GM12878 (cell line): Measurements from ENCODE around the gene CBLB. TPM values are rescaled to one million over a fixed set of nuclear protein-coding genes. Genes with fewer than 3 reads are reported as not detected.
A peak's percentile ranks its signal among the peaks of the same experiment; 100 is the strongest.

ENCODE experiments used
- ATAC-seq: fragments of 200-7000 bp; cut with Tn5 transposase; 3 replicates; pipeline ENCODE4 v1.9.1; 2020; ENCODE audit warnings: mild to moderate bottlenecking, moderate library complexity
- BruUV-seq: library from RNA; stranded (reverse); fragments of 400-500 nt; replicated peaks from 2 replicates; lab custom pipeline; 2021; lab: Mats Ljungman, UMichigan
- CTCF ChIA-PET: fragments of 300-600 bp; sonication (Branson Sonifier 250); formaldehyde crosslinking; extraction: SDS; loops from one replicate; lab custom pipeline; 2021; ENCODE audit warnings: inconsistent platforms; lab: Yijun Ruan, JAX
- POLR2A ChIA-PET: fragments of 350-600 bp; formaldehyde crosslinking; extraction: SDS; loops from one replicate; lab custom pipeline; 2021; ENCODE audit warnings: inconsistent platforms; lab: Charles Lee
- RAD21 ChIA-PET: fragments of 300-600 bp; sonication (Branson Sonifier 250); formaldehyde crosslinking; loops from one replicate; lab custom pipeline; 2023; ENCODE audit warnings: antibody characterized with exemption; ENCODE audit not compliant: unreplicated experiment; lab: Charles Lee
- SMC1A ChIA-PET: fragments of 300-600 bp; sonication (Branson Sonifier 250); formaldehyde crosslinking; loops from one replicate; lab custom pipeline; 2023; ENCODE audit not compliant: unreplicated experiment, uncharacterized antibody; lab: Charles Lee
- DNase-seq: peaks from one replicate; pipeline ENCODE4 v3.0.0-alpha.2; 2011; ENCODE audit warnings: low read depth, low spot score
- FAIRE-seq: peaks from 3 replicates; lab custom pipeline; 2011; peaks lifted over from hg19 to GRCh38; lab: Jason Lieb, UNC
- H2AFZ ChIP-seq: 2 replicates; pipeline ENCODE4 v1.6.0; 2011; ENCODE audit warnings: low read depth, low read length, control low read depth; ENCODE audit not compliant: control insufficient read depth
- H3K27ac ChIP-seq: 2 replicates; pipeline ENCODE4 v1.5.1; 2011; ENCODE audit warnings: control low read depth; ENCODE audit not compliant: control insufficient read depth, insufficient read depth
- H3K27me3 ChIP-seq, 2 experiments: replicated peaks in 1 of 2; 2 replicates each; pipeline versions ENCODE4 v1.6.0 to v1.6.1; 2011; ENCODE audit warnings: low read length in 1 of 2; ENCODE audit not compliant: control insufficient read depth in 2 of 2, insufficient read depth in 2 of 2
- H3K36me3 ChIP-seq, 2 experiments: 2 replicates each; pipeline ENCODE4 v1.5.1; 2011; ENCODE audit warnings: low read length in 1 of 2; ENCODE audit not compliant: control insufficient read depth in 2 of 2, insufficient read depth in 2 of 2
- H3K4me1 ChIP-seq: 2 replicates; pipeline ENCODE4 v1.6.1; 2011; ENCODE audit warnings: mild to moderate bottlenecking, low read length, moderate library complexity, mixed read lengths; ENCODE audit not compliant: control insufficient read depth, insufficient read depth
- H3K4me2 ChIP-seq: 2 replicates; pipeline ENCODE4 v1.6.0; 2011; ENCODE audit warnings: control low read depth; ENCODE audit not compliant: control insufficient read depth, insufficient read depth
- H3K4me3 ChIP-seq: fragments of 200-600 bp; sonication (generic); 2 replicates; pipeline ENCODE4 v1.5.1; 2016
- H3K79me2 ChIP-seq: 2 replicates; pipeline ENCODE4 v1.6.0; 2011; ENCODE audit warnings: low read length; ENCODE audit not compliant: control insufficient read depth, insufficient read depth
- H3K9ac ChIP-seq: 2 replicates; pipeline ENCODE4 v1.8.0; 2011; ENCODE audit warnings: low read length, control low read depth, mixed read lengths; ENCODE audit not compliant: control insufficient read depth, insufficient read depth
- H3K9me3 ChIP-seq: replicated peaks from 3 replicates; pipeline ENCODE4 v1.5.1; 2011; ENCODE audit warnings: mild to moderate bottlenecking, low read length; ENCODE audit not compliant: control insufficient read depth, insufficient read depth
- H4K20me1 ChIP-seq: 2 replicates; pipeline ENCODE4 v1.6.0; 2011; ENCODE audit not compliant: control insufficient read depth, insufficient read depth
- BACH1 ChIP-seq: fragments of 450-650 bp; IDR thresholded peaks from 2 replicates; pipeline ENCODE4 v1.6.1; 2017; ENCODE audit warnings: mild to moderate bottlenecking, borderline replicate concordance
- POLR2A ChIP-seq: IDR thresholded peaks from 2 replicates; pipeline ENCODE4 v1.6.1; 2011; ENCODE audit warnings: low read depth, mild to moderate bottlenecking, low read length
- RCOR1 ChIP-seq: conservative IDR thresholded peaks from 2 replicates; pipeline ENCODE4 v1.6.1; 2012; ENCODE audit warnings: low read depth, low read length, improper control_type of control experiment
- WRNIP1 ChIP-seq: IDR thresholded peaks from 2 replicates; pipeline ENCODE4 v1.6.1; 2011; ENCODE audit warnings: low read depth, low read length, improper control_type of control experiment, borderline replicate concordance
- ZNF217 ChIP-seq: fragments of 450-650 bp; IDR thresholded peaks from 2 replicates; pipeline ENCODE4 v1.6.1; 2017; ENCODE audit warnings: antibody characterized with exemption, mild to moderate bottlenecking
- ZNF384 ChIP-seq: IDR thresholded peaks from 2 replicates; pipeline ENCODE4 v1.6.1; 2012; ENCODE audit warnings: low read depth, mild to moderate bottlenecking, low read length, improper control_type of control experiment, borderline replicate concordance
- WGBS: methylation state at CpG from one replicate; pipeline ENCODE4 v1.1.6; 2016; ENCODE audit warnings: low lambda C conversion rate; ENCODE audit not compliant: insufficient replicate concordance, insufficient coverage; ENCODE audit errors: missing lambda C conversion rate; 5-methylcytosine and 5-hydroxymethylcytosine counted together
- in situ Hi-C: fragments of 300-500 bp; cut with MboI; formaldehyde crosslinking; loops from 9 replicates; pipeline ENCODE4 v1.14.3; 2018; ENCODE audit warnings: mixed read lengths
- intact Hi-C: fragments of 100-400 bp; cut with micrococcal nuclease; formaldehyde crosslinking; loops from one replicate; pipeline ENCODE4 v1.14.2; 2022; ENCODE audit not compliant: unreplicated experiment
- polyA plus RNA-seq, 11 experiments: library from polyadenylated mRNA; depleted of rRNA in 4 of 11; unstranded in 6 of 11; stranded (reverse) in 5 of 11; fragments of >200 nt; fragmentation: Nextera tagmentation in 4 of 11; fragmentation: Illumina TruSeq in 1 of 11; extraction: Ambion mirVana in 4 of 11; extraction: Trizol in 1 of 11; gene quantifications; 1 replicate in 1 of 11; 2 replicates in 10 of 11; pipeline versions ENCODE4 v1.2.1 to v1.2.3, GENCODE V29; 2011 to 2016; ENCODE audit warnings: inconsistent platforms in 2 of 11, missing spikeins in 2 of 11, low read depth in 1 of 11
- total RNA-seq, 4 experiments: library from RNA; depleted of rRNA in 3 of 4; stranded (reverse); fragments of >200 nt in 3 of 4; fragmentation: Illumina TruSeq in 1 of 4; extraction: Trizol in 1 of 4; gene quantifications; 2 replicates each; pipeline versions ENCODE4 v1.2.1 to v1.2.3, GENCODE V29; 2013 to 2021

Gene CBLB
- total and polyA plus RNA-seq, 10 of the 15 experiments (the other 5 are each of a cell fraction or from before 2014, with no cell fraction given), result 17.2 to 107 (median 41.9) TPM

- BruUV-seq, result no TSS peak
- Histone ChIP-seq H3K27me3 (no peaks in the 10 kb centered on the region), H4K20me1 (no peaks in the 10 kb centered on the region), H3K9ac (no peak overlapping the region), H3K4me2 (no peak overlapping the region), H3K9me3 (peaks cover 28% of the 10 kb centered on the region), H3K4me3 (no peak overlapping the region), H3K36me3 (peaks cover 8 to 17% of the 10 kb centered on the region in 2 experiments; a peak in 3 of 4 replicates), H3K4me1 (no peaks in the 10 kb centered on the region; the same call in 1 of the 2 replicates), H3K79me2 (no peaks in the 10 kb centered on the region; the same call in 1 of the 2 replicates)
- intact Hi-C loops, result no loop called here
- ChIA-PET CTCF (interaction anchor here (0.7 kb wide), 1 partner anchor 11 kb away, joined by 3 read pairs; no protein-coding TSS in a partner anchor), RAD21 (interaction anchor here (1.4 kb wide), 1 partner anchor 59 kb away, joined by 4 read pairs; no protein-coding TSS in a partner anchor)
- ATAC-seq (no peak), FAIRE-seq (no peak), DNase-seq (no peak)
- WGBS, result 100% methylated on average over 6 of the region's 6 CpGs
- no peak for TF ChIP-seq ZNF217
- TF ChIP-seq, all 136 proteins: peak for 0
- ChIA-PET SMC1A (interaction anchor here (1.0 to 1.5 kb wide), 2 partner anchors 34 to 63 kb away, joined by 3 to 5 read pairs; no protein-coding TSS in a partner anchor), POLR2A (no interaction called here)
- no peak overlapping the region for H2AFZ ChIP-seq
- H3K27ac ChIP-seq, result no peak overlapping the region
- in situ Hi-C loops, result no loop called here
Observed at GRCh38 chr3:105759442-105760078, 109.3 kb downstream of the CBLB start.

- in situ Hi-C loops (no loop called here), intact Hi-C loops (no loop called here)
- H3K4me3 ChIP-seq, result no peak overlapping the region
- DNase-seq (no peak), ATAC-seq (no peak), FAIRE-seq (no peak)
- no TSS peak for BruUV-seq
- no peaks in the 10 kb centered on the region; the same call in 1 of the 2 replicates for H3K79me2 ChIP-seq
- no peak overlapping the region for H3K4me2 ChIP-seq
- H4K20me1 ChIP-seq, result no peaks in the 10 kb centered on the region
- CTCF ChIA-PET, result interaction anchor here (1.0 kb wide), 1 partner anchor 77 kb away, joined by 4 read pairs; no protein-coding TSS in a partner anchor
- H3K27me3 ChIP-seq, result no peaks in the 10 kb centered on the region
- H3K27ac ChIP-seq, result no peak overlapping the region
- TF ChIP-seq WRNIP1 (no peak), ZNF384 (no peak), POLR2A (peak; percentile 73), BACH1 (no peak), RCOR1 (no peak)
- peaks cover 8 to 17% of the 10 kb centered on the region in 2 experiments; a peak in 3 of 4 replicates for H3K36me3 ChIP-seq
- H3K9ac ChIP-seq, result no peak overlapping the region
- H2AFZ ChIP-seq, result no peak overlapping the region
- POLR2A ChIA-PET, result no interaction called here
- RAD21 ChIA-PET, result interaction anchor here (0.6 to 1.4 kb wide), 2 partner anchors 40 to 60 kb away, joined by 3 to 4 read pairs; no protein-coding TSS in a partner anchor
- SMC1A ChIA-PET, result interaction anchor here (0.7 to 2.8 kb wide), 6 partner anchors 9 to 51 kb away, joined by 3 to 10 read pairs (median 4); no protein-coding TSS in a partner anchor
- H3K9me3 ChIP-seq, result peaks cover 25% of the 10 kb centered on the region
- 99% methylated on average over 9 of the region's 9 CpGs for WGBS
- H3K4me1 ChIP-seq, result peaks cover under 1% of the 10 kb centered on the region; the same call in 1 of the 2 replicates
Observed at GRCh38 chr3:105758451-105758850, 110.4 kb downstream of the CBLB start.
